Right renal pelvis (tissue), 4 donors: ENCODE measurements around the gene RB1. TPM values are rescaled to one million over a fixed set of nuclear protein-coding genes. Genes with fewer than 3 reads are reported as not detected.
"Not testable (repeated sequence)": the region's sequence is repeated elsewhere in the genome, so short reads cannot be mapped to it uniquely, and the experiment has no call there.

ENCODE experiments used
- DNase-seq, 4 donors: peaks; one replicate each; pipeline ENCODE4 v3.0.0-alpha.2; 2013; ENCODE audit warnings: low read depth in 4 of 4, low spot score in 3 of 4, missing footprints in 1 of 4
- polyA plus RNA-seq, 4 donors: library from polyadenylated mRNA; unstranded; fragments of 120-200 nt; gene quantifications; one replicate each; pipeline ENCODE4 v1.2.1, GENCODE V29; 2013; ENCODE audit not compliant: insufficient read length in 4 of 4

RB1 gene
- polyA plus RNA-seq, 4 donors, result 43.0 to 54.7 (median 52.6) TPM

- DNase-seq, result no peak
Measured at GRCh38 chr13:48403913-48404312, 100.4 kb downstream of the RB1 start.

GRCh38 chr13:48404952-48405351, 101.4 kb downstream of the RB1 start:
- DNase-seq, result no peak

GRCh38 chr13:48405875-48406274, 102.3 kb downstream of the RB1 start:
- DNase-seq, result no peak

GRCh38 chr13:48410199-48410598, 106.6 kb downstream of the RB1 start:
- DNase-seq, result no peak

GRCh38 chr13:48411147-48411794, 107.7 kb downstream of the RB1 start:
- no peak for DNase-seq

GRCh38 chr13:48411841-48412531, 108.4 kb downstream of the RB1 start:
- DNase-seq, result no peak

- DNase-seq, result no peak
Measured at GRCh38 chr13:48412881-48413351, 109.4 kb downstream of the RB1 start, which contains the start of gene LPAR6. Gene LPAR6 (minus strand): TSS chr13:48413113. CDS start chr13:48412423, 690 bp downstream.

- no peak for DNase-seq
Measured at GRCh38 chr13:48414501-48414900, 111.0 kb downstream of the RB1 start.

- DNase-seq, result no peak
Measured at GRCh38 chr13:48415516-48415915, 112.0 kb downstream of the RB1 start.

- DNase-seq, result not testable (repeated sequence)
Measured at GRCh38 chr13:48422003-48422402, 118.5 kb downstream of the RB1 start.

GRCh38 chr13:48424212-48424611, 120.7 kb downstream of the RB1 start:
- DNase-seq, result no peak

- DNase-seq, result no peak
Measured at GRCh38 chr13:48426052-48426451, 122.5 kb downstream of the RB1 start.

GRCh38 chr13:48426755-48427298, 123.3 kb downstream of the RB1 start:
- not testable (repeated sequence) for DNase-seq

GRCh38 chr13:48429036-48429435, 125.5 kb downstream of the RB1 start:
- DNase-seq, result no peak

GRCh38 chr13:48429886-48430285, 126.3 kb downstream of the RB1 start:
- no peak for DNase-seq

- DNase-seq, result no peak
Measured at GRCh38 chr13:48431431-48431830, 127.9 kb downstream of the RB1 start.

- no peak for DNase-seq
Measured at GRCh38 chr13:48431987-48432615, 128.6 kb downstream of the RB1 start.

- no peak for DNase-seq
Measured at GRCh38 chr13:48434200-48434599, 130.6 kb downstream of the RB1 start.

GRCh38 chr13:48436661-48437288, 133.2 kb downstream of the RB1 start:
- no peak for DNase-seq

GRCh38 chr13:48437371-48437770, 133.8 kb downstream of the RB1 start:
- DNase-seq, result no peak
